ENCODE measurements around the gene DNAH17.

Gene DNAH17

DNA sequence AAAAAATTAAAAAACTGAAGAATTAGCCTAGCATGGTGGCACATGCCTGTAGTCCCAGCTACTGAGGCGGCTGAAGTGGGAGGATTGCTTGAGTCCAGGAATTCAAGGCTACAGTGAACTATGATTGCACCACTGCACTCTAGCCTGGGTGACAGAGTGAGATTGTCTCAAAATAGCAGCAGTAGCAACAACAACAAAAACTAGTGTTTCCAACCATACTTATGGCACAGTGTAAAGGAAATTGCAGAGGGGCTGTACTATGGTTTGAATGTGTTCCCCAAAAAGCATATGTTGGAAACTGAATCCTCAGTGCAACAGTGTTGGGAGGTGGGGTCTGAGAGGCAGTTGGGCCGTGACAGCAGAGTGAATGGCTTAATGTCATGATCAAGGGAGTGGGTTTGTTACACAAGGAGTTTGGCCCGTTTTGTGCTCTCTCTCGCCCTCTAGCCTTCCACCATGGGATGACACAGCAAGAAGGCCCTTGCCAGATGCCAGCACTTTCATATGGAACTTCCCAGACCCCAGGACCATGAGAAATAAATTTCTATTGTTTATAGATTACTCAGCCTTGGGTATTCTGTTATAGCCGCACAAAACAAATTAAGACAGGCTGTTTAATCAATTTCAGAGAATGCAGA lies 128.7 kb downstream of the DNAH17 start:
- Histone ChIP-seq H3K4me3 (ENCODE audit: low read depth, low read length) (no peak overlapping the region), H3K27me3 (ENCODE audit: insufficient read depth, low read depth, severe bottlenecking) (no peaks in the 10 kb centered on the region), H3K27ac (no peak overlapping the region), H3K36me3 (no peaks in the 10 kb centered on the region), H3K9me3 (ENCODE audit: severe bottlenecking) (no peaks in the 10 kb centered on the region)
- peak; percentile 56 for DNase-seq
- peak; percentile 77 for TF ChIP-seq CTCF (IDR thresholded peaks at IDR 0.05; ENCODE audit: low read depth, low read length)

GRCh38 chr17:78446833-78447232 lies 130.4 kb downstream of the DNAH17 start:
- no peak for DNase-seq
- no peak for TF ChIP-seq CTCF (IDR thresholded peaks at IDR 0.05; ENCODE audit: low read depth, low read length)

DNA sequence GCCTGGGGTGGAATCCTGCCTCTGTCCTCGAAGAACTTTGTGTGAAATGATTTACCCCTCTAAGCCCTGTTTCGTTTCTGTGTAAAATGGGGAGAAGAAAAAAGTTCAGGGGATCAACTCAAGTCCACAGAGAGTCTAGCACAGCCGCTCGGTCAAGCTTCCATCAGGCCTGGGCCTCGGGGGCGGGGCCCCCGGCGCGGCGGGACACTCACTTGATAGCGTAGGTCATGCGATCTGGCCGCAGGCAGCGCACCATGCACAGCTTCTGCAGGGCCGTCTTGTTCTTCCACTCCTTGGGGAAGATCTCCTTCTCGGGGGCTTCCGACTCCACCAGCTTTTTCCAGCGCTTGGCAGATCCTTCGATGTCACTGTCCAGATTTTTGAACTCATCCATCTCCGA lies 132.8 kb downstream of the DNAH17 start:
- Histone ChIP-seq H3K9me3 (ENCODE audit: severe bottlenecking) (no peaks in the 10 kb centered on the region), H3K27me3 (ENCODE audit: insufficient read depth, low read depth, severe bottlenecking) (no peaks in the 10 kb centered on the region), H3K27ac (no peak overlapping the region), H3K4me3 (ENCODE audit: low read depth, low read length) (no peak overlapping the region), H3K36me3 (no peaks in the 10 kb centered on the region)
- TF ChIP-seq CTCF (IDR thresholded peaks at IDR 0.05; ENCODE audit: low read depth, low read length) = no peak
- DNase-seq = no peak

More at GRCh38 chr17:78446833-78447232, 130.4 kb downstream of the DNAH17 start:
- Histone ChIP-seq H3K36me3 (no peaks in the 10 kb centered on the region), H3K4me3 (ENCODE audit: low read depth, low read length) (no peak overlapping the region), H3K27ac (no peak overlapping the region), H3K27me3 (ENCODE audit: insufficient read depth, low read depth, severe bottlenecking) (no peaks in the 10 kb centered on the region), H3K9me3 (ENCODE audit: severe bottlenecking) (no peaks in the 10 kb centered on the region)

DNA sequence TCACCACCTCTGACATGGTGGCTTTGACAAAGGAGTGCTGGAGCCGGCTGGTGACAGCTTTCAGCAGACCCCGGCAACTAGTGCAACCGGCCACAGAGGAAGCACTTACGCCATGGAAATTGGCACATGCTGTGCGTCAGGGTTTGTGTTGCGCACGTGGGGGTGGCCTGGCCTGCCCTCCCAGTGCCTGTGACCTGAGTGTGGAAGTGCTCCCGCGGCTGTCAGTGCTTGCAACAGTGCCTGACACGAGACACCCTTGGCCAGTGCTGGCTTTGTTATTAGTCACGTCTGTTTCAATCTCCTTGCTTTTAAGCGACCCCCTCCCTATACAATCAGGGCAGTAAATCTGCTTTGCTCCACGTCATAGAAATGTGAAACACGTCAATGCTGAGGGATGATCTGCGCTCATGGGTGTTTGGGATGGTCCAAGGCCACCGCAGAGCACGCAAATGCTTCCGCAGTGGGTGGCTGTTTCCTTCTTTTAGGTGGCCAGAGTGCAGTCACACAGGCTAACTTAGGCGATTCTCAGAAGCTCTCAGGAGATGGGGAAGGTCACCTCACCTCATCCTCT lies 134.5 kb downstream of the DNAH17 start:
- no peaks in the 10 kb centered on the region for H3K27me3 ChIP-seq (ENCODE audit: insufficient read depth, low read depth, severe bottlenecking)
- DNase-seq = no peak
- no peaks in the 10 kb centered on the region for H3K9me3 ChIP-seq (ENCODE audit: severe bottlenecking)
- no peaks in the 10 kb centered on the region for H3K36me3 ChIP-seq
- no peak overlapping the region for H3K27ac ChIP-seq
- H3K4me3 ChIP-seq (ENCODE audit: low read depth, low read length) = no peak overlapping the region
- no peak for TF ChIP-seq CTCF (IDR thresholded peaks at IDR 0.05; ENCODE audit: low read depth, low read length)

GRCh38 chr17:78441271-78441971 lies 135.8 kb downstream of the DNAH17 start:
- H3K9me3 ChIP-seq (ENCODE audit: severe bottlenecking) = no peaks in the 10 kb centered on the region
- DNase-seq = peak; percentile 77
- no peak overlapping the region for H3K4me3 ChIP-seq (ENCODE audit: low read depth, low read length)
- TF ChIP-seq CTCF (IDR thresholded peaks at IDR 0.05; ENCODE audit: low read depth, low read length) = no peak
- no peaks in the 10 kb centered on the region for H3K27me3 ChIP-seq (ENCODE audit: insufficient read depth, low read depth, severe bottlenecking)
- H3K36me3 ChIP-seq = no peaks in the 10 kb centered on the region
- no peak overlapping the region; the same call in 1 of the 2 replicates for H3K27ac ChIP-seq

All from WERI-Rb-1 (cell line).